GM12875 (cell line): ENCODE data around the gene KRABD2.
"Not testable (repeated sequence)": the region's sequence is repeated elsewhere in the genome, so short reads cannot be mapped to it uniquely, and the experiment has no call there.

Source experiments
- H3K4me3 ChIP-seq: one replicate; pipeline ENCODE4 v1.5.1; 2011; ENCODE audit warnings: low read depth, low read length, control low read depth
- CTCF ChIP-seq: IDR thresholded peaks from 2 replicates; pipeline ENCODE4 v1.5.1; 2011; ENCODE audit warnings: low read depth, mild to moderate bottlenecking, control low read depth, inconsistent platforms, low read length, moderate library complexity, borderline replicate concordance; ENCODE audit not compliant: insufficient read depth

The KRABD2 gene

GRCh38 chr17:8405499-8406016, 29.1 kb upstream of the KRABD2 start:
- TF ChIP-seq CTCF, result no peak

GRCh38 chr17:8402921-8403536, 26.5 kb upstream of the KRABD2 start:
- no peak overlapping the region for H3K4me3 ChIP-seq
- no peak for TF ChIP-seq CTCF

More at GRCh38 chr17:8405499-8406016, 29.1 kb upstream of the KRABD2 start:
- H3K4me3 ChIP-seq, result no peak overlapping the region

DNA sequence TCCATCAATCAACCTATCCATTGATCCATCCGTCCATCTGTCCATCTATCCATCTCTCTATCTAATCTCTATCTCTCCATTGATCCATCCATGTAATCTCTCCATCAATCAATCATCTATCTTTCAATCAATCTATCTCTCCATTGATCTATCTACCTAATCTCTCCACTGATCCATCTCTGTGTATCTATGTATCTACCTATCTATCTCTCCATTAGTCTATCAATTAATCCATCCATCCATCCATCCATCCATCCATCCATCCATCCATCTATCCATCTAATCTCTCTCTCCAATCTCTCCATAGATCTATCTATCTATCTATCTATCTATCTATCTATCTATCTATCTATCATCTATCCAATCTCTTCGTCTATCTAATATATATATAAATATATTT, 24.6 kb upstream of the KRABD2 start:
- no peak for TF ChIP-seq CTCF

GRCh38 chr17:8398980-8399379, 22.5 kb upstream of the KRABD2 start:
- H3K4me3 ChIP-seq, result no peak overlapping the region
- no peak for TF ChIP-seq CTCF

More for the DNA sequence above, 24.6 kb upstream of the KRABD2 start:
- H3K4me3 ChIP-seq, result no peak overlapping the region

GRCh38 chr17:8397636-8398035, 21.1 kb upstream of the KRABD2 start, which contains the start of gene RNF222:
TSS of gene RNF222 (minus strand) at chr17:8397827. CDS start at chr17:8393461, 4,366 bp downstream.
- no peak for TF ChIP-seq CTCF

DNA sequence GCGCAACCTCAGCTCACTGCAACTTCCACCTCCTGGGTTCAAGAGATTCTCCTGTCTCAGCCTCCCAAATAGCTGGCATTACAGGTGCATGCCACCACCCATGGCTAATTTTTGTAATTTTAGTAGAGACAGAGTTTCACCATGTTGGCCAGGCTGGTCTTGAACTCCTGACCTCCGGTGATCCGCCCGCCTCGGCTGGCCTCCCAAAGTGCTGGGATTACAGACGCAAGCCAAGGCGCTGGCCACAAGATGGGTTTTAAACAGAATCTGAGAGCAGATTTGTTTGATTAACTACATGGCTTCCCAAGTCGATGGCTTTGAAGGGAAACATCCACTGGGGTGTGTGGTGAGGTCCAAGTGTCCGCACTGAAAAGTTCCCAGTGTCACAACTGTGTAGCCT, 18.0 kb upstream of the KRABD2 start:
- not testable (repeated sequence) for H3K4me3 ChIP-seq

More at GRCh38 chr17:8397636-8398035, 21.1 kb upstream of the KRABD2 start, which contains the start of gene RNF222:
- no peak within 1 kb of the TSS for H3K4me3 ChIP-seq

GRCh38 chr17:8393470-8394231, 17.1 kb upstream of the KRABD2 start:
- TF ChIP-seq CTCF, result no peak
- no peak overlapping the region for H3K4me3 ChIP-seq
